HG03457 (cell line): ENCODE data around the gene PRDX4.
"Not testable (repeated sequence)": the region's sequence is repeated elsewhere in the genome, so short reads cannot be mapped to it uniquely, and the experiment has no call there.

ENCODE experiments used
- ATAC-seq: cut with Tn5 transposase; IDR thresholded peaks from one replicate; pipeline ENCODE4 v1.9.1; 2021; ENCODE audit warnings: moderate number of reproducible peaks; ENCODE audit not compliant: unreplicated experiment

Gene PRDX4

DNA sequence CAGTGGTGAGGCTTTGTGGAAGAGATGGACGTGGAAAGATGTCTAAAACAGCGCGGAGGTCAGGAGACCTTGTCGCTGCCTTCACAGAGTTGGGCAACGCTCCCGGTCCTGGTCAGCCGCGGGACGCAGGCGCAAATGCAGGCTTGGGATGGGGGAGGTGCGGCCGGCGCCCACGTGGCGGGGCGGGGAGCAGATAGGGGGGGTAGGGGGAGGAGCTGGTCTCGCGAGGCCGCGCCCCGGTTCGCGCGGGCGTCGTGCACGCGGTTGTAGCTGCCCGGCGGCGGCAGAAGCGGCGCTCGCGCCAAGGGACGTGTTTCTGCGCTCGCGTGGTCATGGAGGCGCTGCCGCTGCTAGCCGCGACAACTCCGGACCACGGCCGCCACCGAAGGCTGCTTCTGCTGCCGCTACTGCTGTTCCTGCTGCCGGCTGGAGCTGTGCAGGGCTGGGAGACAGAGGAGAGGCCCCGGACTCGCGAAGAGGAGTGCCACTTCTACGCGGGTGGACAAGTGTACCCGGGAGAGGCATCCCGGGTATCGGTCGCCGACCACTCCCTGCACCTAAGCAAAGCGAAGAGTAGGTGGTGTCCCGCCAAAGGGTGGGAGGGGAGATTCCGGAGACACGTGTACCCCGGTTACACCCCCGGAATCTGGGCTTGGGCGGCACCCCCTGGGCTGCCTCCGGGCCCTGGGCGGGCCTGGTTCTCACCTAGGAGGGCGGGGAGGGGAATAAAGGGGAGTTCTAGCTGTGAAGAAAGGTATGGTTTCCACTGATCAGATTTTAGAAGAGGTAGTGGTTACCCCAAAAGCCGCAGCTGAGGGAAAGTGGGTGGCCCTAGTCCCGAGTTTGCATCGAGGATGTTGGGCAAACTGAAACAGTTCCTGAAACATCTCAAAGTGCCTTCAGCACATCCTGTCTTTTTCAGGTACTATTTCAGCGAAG is at the start of gene PRDX4:
Gene PRDX4, plus strand, starts transcription at position 255 of the 939 bp plus-strand sequence. Its CDS starts 78 bp downstream, at position 333.
- ATAC-seq = peak; percentile 45

DNA sequence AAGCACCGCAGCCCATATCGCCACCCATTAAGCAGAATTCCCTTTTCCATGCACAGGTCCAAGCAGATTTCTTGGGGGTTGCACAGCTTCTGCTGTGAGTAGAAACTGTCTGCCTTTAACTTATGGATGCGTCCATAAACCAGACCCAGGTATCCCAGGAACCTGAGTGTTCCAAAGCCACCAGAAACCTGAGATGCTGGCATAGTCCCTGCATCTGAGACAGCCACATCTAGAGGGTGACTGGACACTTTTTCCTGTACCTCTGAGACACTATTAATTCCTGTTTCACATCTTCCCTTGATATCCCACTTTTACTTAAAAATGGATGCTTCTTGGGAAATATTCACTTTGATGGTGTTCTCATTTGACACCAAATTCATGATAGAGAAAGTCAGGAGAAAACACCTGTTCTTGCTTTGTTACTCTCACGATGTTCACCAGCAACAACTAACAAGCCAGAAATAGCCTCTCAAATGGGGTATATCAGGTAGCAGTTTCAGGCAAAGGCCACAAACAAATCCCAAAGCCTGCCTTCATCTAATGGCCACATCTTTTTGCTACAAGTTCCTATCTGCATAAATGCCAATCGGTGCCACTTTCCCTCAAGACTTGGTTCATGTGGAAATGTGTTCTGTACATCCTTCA is 45.5 kb upstream of the PRDX4 start:
- no peak for ATAC-seq

DNA sequence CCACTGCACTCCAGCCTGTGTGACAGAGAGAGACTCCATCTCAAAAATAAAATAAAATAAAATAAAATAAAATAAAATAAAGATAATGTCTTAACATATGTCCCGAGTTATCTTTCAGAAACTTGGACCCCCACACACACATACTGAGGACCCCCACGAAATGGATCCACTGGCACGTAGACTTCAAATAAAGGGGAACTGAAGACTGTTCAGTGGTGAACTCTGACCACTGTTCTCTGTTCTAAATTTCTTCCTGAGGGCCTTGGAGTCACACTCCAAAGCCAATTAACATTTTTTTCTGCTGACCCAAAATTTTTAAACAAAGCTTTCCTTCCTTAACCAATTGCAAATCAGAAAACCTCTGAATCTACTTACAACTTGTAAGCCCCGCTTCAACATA is 43.5 kb upstream of the PRDX4 start:
- no peak for ATAC-seq

DNA sequence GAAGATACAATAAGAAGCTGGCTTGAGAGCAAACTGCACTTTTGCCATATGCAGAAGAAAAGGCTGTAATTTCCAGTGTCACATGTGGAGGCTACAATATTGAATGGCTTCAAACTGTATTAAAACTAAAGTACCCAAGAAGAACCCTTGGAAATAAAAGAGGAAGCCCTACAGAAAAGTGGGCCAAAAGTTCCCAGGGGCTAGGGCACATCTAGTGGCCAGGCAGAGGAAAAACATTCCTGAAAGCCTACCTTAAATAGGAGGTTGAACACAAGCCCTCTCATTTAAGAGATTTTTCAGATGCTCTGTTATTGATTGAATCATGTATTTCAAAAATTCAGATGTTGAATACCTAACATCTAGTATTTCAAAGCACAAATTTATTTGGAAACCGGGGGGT is 40.6 kb upstream of the PRDX4 start:
- ATAC-seq = no peak

DNA sequence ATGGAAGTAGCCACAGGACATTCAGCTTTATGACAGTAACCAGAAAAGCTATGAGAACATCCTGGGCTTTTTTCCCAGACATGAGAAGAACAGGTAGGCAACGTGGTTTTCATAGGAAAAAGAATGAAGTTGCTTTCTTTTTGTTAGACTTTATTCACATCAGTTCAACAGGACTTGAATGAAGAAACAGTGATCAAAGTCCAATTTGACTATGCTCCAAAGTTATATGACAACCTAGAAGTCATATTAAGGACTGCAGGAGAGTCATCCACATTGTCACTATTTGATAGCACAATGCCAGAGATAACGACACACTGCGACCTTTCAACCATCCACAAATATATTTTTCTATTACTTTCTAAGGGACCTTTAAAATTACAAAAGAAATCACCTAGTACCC is 39.2 kb upstream of the PRDX4 start:
- ATAC-seq = no peak

DNA sequence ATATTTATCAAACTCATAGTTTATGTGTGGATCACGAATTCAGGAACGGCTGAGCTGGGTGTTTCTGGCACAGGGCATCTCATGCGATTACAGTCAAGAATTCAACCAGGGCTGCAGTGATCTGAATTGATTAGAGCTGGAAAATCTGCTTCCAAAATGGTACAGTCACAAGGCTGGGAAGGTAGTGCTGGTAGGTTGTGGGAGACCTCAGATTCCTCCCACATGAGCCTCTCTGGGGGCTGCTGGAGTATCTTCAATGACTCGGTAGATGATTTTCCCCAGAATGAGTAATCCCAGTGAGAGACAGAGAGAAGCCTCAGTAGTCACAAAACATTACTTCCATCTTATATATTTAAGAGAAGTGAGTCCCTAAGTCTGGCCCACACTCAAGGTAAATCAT is 36.2 kb upstream of the PRDX4 start:
- no peak for ATAC-seq

DNA sequence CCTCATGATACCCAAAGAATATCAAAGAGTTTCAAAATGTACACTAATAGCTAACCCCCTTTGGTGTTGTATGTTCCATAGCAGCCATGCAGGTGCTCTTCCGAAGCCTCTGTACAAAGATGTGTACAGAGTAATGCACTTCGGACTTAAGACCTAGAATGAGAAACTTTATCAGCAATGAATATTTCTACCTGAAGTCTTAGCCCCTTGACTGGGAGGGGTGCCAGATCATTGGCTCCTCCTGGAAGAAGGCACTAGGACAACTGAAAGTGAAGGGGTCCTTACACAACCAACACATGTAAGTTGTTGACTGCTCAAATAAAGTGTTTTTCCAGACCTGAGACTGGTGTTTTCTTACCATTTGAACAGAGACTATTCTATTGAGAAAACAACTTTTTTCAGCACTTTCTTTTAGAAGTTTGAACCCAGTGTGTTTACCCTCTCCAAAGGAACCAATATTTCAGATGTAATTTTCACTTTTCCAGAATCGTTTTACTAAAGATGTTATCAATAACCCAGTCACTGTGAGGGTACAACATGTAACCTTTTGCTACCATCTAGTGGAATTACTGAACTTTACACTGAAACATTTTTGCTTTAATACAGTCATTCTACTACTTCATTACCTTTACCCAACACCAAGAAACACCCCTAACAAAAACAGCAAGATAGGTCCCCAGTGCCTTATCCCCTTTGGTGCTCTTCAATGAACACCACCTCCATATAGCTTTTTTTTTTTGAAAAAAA is 33.3 kb upstream of the PRDX4 start:
- ATAC-seq = no peak

DNA sequence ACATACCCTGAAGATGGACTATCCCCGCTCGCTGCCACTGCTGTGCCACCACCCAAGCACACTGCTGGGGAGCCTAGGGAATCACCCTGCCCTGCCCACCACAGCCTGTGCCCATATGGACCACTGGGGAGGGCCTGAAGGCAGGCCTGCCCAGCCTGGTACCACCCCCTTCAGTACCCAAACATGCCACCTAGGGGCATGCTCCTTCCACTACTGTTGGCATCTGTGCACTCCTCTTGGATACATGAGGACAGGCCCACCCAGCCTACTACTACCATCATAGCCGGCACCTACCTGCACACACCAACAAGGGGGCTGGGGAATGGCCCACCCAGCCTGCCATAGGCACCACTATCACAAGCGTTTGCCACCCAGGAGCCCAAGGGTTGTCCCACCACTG is 30.1 kb upstream of the PRDX4 start:
- ATAC-seq = no peak

DNA sequence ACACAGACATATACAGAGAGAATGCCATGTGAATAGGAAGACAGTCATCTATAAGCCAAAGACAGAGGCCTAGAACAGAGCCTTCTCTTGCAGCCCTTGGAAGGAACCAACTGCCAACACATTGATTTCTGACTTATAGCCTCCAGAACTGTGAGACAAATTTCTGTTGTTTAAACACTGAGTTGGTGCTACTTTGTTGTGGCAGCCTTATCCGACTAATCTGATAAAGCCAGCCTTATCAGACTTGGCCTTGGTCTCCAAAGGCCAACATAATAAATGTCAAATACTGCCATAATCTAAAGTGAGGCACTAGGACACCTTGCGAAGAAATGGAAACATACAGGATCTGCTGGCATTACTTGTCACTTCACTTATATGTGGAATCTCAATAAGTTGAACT is 24.3 kb upstream of the PRDX4 start:
- no peak for ATAC-seq

DNA sequence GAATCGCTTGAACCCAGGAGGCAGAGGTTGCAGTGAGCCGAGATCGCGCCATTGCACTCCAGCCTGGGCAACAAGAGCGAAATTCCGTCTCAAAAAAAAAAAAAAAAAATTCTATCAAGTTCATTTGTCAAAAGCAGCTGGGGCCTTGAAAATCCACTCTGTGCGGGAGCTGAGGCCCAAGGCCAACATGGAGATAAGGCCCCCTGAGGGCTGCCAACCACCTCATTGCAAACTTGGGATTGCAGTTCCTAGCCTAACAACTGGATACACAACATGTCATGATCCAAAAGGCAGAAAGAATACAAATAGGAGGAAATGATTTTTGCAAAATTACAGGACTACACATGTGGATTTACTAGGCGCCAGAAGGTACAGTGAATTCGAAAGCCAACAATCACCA is 22.5 kb upstream of the PRDX4 start:
- ATAC-seq = no peak

DNA sequence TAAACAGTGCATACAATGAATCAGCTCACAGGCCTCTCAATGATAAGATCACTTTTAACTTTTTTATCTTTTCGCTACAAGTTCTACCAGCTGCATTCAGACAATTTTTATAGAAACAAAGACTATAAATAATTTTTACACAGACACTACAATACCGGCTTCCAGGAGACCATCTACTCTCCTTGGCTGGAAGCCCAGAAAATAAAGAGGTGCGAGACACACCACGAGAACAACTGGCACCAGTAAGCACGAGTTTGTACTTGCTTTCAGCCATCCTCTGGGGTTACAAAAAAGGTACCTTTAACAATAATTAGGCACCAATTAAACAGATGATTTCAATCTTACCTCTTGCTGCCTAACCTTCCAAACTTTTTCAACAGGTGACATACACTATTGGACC is 11.2 kb upstream of the PRDX4 start:
- ATAC-seq = no peak

DNA sequence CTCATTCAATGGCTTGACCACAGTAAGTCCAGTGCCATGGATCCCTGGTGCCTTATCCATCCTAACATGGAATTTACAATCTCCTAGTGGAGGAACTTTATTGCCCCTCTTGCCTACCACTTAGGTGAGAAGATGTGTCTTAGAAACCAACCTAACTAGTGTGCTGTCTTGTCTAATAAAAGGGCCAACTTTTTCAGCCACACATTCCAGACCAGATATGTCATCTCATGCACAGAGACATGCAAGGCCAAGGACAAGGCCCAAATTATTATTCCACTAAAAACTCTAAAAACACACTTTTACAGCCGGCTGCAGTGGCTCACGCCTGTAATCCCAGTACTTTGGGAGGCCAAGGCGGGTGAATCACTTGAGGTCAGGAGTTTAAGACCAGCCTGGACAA is 10.6 kb upstream of the PRDX4 start:
- ATAC-seq = no peak

DNA sequence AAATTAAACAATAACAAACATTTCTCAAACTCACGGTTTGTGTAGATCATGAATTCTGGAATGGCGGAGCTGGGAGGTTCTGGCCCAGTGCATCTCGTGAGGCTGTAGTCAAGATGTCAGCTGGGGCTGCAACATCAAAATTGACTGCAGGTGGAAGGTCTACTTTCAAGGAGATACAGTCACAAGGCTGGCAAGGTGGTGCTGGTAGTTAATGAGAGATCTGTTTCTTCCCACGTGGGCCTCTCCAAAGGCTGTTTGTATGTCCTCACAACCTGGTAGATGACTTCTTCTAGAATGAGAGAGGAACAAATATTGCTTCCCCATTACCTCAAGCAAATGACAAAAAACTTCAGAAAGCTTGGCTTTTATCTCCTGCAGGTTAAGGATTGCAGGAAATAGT is 8.0 kb upstream of the PRDX4 start:
- ATAC-seq = no peak

DNA sequence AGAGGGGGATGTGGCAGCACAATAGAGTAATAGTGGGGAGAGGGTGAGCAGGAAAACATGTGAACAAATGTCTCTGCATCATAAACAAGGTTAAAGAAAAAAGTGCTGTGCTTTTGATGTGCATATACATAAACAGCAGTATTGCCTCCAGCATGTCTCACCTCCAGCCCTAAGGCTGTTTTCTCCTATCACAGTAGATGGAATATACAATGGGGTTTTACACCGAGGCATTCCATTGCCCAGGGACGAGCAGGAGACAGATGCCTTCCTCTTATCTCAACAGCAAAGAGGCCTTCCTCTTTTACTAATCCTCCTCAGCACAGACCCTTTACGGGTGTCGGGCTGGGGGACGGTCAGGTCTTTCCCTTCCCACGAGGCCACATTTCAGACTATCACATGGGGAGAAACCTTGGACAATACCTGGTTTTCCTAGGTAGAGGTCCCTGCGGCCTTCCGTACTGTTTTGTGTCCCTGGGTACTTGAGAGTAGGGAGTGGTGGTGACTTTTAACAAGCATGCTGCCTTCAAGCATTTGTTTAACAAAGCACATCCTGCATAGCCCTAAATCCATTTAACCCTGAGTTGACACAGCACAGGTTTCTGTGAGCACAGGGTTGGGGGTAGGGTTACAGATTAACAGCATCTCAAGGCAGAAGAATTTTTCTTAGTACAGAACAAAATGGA is 7.1 kb upstream of the PRDX4 start:
- not testable (repeated sequence) for ATAC-seq

DNA sequence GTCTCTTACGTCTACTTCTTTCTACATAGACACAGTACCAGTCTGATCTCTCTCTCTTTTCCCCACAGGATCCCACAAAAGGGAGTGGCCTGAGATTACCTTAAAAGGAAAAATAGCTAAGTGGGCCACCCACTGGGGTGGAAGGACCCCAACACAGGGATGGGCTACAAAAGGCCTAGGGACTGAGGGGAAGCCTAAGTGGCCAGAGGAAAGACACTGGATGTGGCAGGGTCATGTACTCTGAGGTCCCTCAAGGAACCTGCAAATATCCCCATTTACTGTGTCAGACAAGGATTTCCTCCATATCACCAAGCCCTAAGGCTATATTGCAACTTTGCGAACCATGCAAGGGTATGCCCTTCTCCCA is 6.5 kb upstream of the PRDX4 start:
- ATAC-seq = no peak

DNA sequence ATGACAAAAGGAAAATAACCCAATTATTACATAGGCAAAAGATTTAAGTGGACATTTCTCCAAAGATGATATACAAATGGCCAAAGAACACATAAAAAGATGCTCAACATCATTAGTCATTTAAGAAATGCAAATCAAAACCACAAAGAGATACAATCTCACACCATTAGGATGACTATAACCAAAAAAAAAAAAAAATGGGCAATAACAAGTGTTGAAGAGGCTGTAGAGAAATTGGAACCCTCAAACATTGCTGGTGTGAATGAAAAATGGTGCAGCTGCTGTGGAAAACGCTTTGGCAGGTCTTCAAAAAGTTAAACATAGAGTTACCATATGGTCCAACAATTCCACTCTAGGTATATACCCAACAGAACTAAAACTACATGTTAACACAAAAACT is 5.6 kb upstream of the PRDX4 start:
- ATAC-seq = peak; percentile 28

DNA sequence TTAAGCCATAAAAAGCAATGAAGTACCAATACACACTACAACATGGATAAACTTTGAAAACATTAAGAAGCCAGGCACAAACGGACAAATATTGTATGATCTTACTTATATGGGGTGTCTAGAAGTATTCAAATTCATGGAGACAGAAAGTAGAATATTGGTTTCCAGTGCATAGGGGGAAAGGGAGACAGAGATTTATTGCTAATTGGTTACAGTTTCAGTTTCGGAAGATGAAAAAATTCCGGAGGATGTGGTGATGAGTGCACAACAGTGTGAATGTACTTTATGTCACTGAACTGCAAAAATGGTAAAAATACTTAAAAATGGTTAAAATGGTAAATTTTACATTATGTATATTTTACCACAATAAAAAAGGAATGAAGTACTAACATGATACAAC is 5.1 kb upstream of the PRDX4 start:
- ATAC-seq = peak; percentile 56

DNA sequence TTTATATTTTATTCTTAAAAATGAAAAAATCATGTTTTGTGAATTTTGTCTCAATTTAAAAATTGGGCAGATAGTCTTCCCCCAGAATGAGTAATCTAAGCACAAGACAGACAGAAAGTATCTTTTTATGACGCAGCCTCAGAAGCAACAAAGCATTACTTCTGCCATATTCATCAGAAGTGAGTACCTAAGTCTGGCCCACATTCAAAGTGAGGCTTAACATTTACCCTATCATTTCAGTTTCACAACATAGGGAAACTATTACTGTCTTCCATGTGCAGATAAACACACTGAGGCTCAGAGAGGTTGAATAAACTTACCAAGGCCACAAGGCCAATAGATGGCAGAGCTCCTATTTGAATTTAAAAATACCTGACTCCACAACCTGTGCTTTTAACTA is 4.4 kb upstream of the PRDX4 start:
- ATAC-seq = peak; percentile 49

DNA sequence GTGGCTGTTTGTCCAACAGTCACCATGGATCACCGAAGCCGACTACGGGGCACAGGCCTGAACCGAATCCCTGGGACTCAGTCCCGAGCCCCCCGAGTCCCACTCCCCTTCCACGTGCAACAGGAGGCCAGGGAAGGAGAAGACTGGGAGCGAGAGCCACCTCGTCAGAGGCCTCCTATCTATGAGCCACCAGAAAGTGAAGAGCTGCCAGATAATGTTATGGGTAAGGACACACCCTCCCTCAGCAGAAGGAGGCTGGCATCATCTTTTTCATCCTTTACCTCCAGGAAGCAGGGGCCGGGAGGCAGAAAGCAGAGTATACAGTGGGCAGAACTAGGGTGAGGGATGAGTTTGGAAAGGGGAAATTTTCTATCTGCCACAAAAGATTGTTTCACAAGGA is 2.8 kb upstream of the PRDX4 start:
- no peak for ATAC-seq

DNA sequence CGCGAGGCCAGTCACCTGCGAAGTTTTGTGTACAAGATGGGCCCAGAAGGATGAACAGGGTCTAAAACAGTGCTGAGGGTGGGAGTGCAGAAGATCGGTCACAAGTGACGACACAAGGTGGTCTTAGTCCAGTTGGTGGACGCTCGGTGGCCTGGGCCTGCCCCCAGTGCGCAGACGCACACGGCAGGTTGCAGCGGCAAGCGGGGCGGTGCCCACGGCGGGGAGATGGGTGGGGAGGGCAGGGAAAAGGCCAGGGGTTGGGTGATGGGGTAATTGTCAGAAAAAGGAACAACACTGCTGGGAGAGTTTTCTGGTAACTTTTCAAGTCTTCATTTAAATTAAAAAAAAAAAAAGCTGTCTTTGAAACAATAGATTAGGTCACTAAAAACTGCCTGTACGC is 1.0 kb upstream of the PRDX4 start:
- no peak for ATAC-seq

DNA sequence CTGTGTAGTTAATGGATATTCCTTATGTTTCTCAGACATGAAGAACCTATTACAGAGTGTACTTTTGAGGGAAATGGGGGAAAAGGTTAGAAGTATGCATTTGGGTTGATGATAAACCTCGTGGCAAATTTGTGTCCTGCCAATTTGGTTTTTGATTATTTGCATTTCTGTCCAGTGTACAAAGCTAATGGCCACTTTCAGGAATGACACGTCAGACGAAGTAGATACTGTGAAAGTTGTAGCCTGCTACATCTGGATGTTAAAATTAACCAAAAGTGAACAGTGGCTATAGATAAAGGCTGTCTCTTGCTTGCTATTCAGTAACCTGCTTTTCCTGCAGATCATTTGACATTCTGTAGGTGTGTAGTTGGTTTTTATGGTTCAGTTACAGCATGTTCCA is 1.0 kb downstream of the PRDX4 start:
- ATAC-seq = peak; percentile 48
